Fibroblast of the aortic adventitia (primary cell): ENCODE results near the gene LRRIQ4. TPM values are rescaled to one million over a fixed set of nuclear protein-coding genes. Genes with fewer than 3 reads are reported as not detected.

Experiments
- DNase-seq: peaks from one replicate; pipeline ENCODE4 v3.0.0-alpha.2; 2010; ENCODE audit warnings: low read depth
- H3K4me3 ChIP-seq: 2 replicates; pipeline ENCODE4 v1.5.1; 2011; ENCODE audit warnings: low read depth, mild to moderate bottlenecking, control low read depth, low read length, moderate library complexity
- total RNA-seq: library from RNA; depleted of rRNA; stranded (reverse); fragments of >200 nt; gene quantifications from 2 replicates; pipeline ENCODE4 v1.2.3, GENCODE V29; 2012; ENCODE audit warnings: low replicate concordance
- TF ChIP-seq, protein P1 (sequence below): IDR thresholded peaks from 2 replicates; pipeline ENCODE4 v1.5.1; 2011; ENCODE audit warnings: mild to moderate bottlenecking, low read length, control low read depth, inconsistent platforms; ENCODE audit not compliant: insufficient read depth

The LRRIQ4 gene
- total RNA-seq, 1 donor: 0.09 TPM

DNA sequence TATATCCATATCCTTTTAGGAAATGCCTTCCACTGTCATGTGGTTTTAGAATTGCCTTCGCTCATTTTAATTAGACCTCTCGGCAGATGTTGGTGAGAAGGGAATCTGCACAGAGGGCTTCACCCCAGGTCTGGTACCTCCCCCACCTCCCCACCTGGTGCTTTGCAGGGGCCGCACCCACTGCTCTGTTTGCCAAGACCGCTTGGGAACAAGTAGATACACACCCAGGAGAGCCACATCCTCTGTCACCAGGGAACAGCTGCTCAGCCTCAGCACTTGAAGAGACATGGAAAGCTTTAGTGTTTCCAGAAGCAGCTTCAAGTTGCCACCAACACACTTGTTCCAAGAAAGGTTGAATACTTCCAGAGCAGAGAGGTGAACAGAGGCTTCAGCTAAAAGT is 35.2 kb downstream of the LRRIQ4 start:
- no peak overlapping the region for H3K4me3 ChIP-seq
- DNase-seq: no peak

DNA sequence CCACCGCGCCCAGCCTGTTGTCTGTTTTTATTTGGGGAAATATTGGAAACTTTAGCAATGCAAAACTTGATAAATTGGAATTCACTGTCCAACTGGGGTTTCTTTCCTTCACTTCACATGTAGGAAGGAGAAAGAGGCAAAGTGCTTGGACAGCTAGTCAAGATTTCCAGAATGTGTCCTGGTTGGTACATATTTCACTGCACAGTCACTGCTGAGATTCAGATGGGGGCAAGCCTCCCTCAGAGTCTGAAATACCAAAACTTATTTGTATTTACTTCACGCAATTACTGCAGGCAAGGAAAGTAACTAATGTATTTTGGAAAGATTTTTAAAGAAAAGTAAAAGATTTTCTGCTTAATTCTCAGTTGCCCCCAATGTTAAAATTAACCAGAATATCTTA is 36.1 kb downstream of the LRRIQ4 start:
- H3K4me3 ChIP-seq: no peak overlapping the region
- TF ChIP-seq, protein P1, sequence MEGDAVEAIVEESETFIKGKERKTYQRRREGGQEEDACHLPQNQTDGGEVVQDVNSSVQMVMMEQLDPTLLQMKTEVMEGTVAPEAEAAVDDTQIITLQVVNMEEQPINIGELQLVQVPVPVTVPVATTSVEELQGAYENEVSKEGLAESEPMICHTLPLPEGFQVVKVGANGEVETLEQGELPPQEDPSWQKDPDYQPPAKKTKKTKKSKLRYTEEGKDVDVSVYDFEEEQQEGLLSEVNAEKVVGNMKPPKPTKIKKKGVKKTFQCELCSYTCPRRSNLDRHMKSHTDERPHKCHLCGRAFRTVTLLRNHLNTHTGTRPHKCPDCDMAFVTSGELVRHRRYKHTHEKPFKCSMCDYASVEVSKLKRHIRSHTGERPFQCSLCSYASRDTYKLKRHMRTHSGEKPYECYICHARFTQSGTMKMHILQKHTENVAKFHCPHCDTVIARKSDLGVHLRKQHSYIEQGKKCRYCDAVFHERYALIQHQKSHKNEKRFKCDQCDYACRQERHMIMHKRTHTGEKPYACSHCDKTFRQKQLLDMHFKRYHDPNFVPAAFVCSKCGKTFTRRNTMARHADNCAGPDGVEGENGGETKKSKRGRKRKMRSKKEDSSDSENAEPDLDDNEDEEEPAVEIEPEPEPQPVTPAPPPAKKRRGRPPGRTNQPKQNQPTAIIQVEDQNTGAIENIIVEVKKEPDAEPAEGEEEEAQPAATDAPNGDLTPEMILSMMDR: no peak
- DNase-seq: no peak

More for the DNA sequence above, 35.2 kb downstream of the LRRIQ4 start:
- TF ChIP-seq, protein P1: no peak

- H3K4me3 ChIP-seq: no peak overlapping the region
- DNase-seq: no peak
- TF ChIP-seq, protein P1: no peak
These were observed 37.9 kb downstream of the LRRIQ4 start for GRCh38 chr3:169850618-169851017.

DNA sequence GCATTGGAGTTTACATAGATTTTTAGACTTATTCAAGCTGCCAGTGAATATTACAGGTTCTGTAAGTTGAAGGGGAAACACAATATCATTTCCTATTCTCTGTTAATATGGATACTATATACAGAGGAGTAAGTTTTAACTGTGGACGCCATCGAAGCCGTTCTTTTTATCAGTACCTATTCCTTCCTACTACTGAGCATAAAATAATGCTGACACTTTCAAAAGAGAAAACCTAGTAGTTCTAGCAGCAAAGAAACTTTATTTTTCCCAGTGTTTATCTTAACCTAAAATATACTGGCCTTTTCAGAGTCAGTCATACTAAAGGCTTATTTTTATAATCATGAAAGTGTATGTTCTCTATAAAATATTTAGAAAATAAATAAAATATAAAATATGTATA is 42.8 kb downstream of the LRRIQ4 start:
- H3K4me3 ChIP-seq: no peak overlapping the region
- no peak for DNase-seq
- TF ChIP-seq, protein P1: no peak

DNA sequence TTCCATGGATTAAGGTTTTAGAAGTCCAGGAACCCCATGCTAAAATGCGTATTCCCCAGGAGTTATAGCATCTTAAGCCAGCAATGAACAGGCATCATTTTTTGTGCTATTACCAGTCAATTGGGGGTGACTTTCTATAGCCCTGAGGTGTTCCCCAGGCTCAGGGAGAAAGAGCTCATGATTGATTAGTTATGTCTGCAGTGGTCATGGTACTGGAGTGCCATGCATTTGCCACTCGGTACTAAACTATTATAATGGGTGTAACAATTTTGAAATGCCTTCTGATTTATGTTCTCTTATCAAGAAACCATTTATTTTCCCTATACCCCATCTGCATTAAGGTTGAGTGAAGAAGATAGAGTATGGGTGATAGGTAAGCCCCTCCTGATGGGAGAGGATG is 45.1 kb downstream of the LRRIQ4 start:
- H3K4me3 ChIP-seq: no peak overlapping the region
- DNase-seq: no peak
- TF ChIP-seq, protein P1: no peak

DNA sequence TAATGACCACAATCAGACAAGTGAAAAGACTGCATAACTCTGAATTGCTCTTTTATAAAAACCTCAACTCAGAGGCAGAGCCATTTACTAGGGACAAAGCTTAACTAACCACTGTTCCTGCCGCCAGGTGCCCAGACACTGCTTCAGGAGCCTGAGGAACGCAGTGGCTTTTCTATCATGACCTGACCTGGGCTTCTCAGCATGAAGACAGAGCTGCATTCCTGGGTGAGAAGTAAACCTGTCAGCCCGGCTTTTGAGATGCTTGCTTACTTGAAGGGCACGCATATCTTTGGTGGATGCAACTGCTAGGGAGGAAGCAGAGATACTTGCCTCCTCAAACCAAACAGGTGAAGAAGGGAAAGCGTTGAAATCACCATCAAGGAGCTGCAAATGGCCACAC is 49.2 kb downstream of the LRRIQ4 start:
- H3K4me3 ChIP-seq: no peak overlapping the region
- no peak for DNase-seq
- TF ChIP-seq, protein P1: no peak

DNA sequence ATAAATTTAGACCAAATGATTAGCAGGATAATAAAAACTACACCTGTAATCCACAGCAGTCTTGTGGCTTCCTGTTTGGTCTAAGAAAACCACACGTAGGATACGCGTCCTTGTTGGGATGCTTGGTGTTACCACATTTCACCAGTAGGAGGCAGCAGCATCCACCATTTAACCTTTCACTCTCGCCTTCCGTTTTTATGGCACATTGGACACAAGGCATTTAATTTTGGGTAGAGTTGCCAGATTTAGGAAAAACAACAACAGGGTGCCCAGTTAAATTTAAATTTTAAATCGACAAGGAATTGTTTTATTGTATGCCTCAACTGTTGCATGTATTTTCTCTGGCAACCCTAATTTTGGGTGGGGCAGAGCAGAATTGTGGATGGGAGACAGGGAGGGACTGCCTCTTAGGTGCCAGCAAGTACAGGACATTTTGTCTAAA is 50.8 kb downstream of the LRRIQ4 start:
- DNase-seq: peak; percentile 84
- TF ChIP-seq, protein P1: peak; percentile 92
- H3K4me3 ChIP-seq: no peak overlapping the region
